ENCODE results near the gene NUP54.

NUP54 gene

DNA sequence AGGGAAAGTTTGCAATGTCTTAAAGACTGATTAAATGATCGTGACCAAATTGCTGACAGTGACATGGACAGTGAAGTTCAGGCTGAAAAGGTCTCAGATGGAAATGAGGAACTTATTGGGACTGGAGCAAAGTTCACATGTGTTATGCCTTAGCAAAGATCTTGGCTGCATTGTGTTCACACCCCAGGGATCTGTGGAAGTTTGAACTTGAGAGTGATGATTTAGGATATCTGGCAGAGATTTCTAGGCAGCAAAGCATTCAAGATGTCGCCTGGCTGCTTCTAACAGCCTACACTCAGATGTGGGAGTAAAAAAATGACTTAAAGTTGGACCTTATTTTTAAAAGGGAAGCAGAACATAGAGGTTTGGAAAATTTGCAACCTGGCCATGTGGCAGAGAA, 44.0 kb upstream of the NUP54 start:
- Histone ChIP-seq H3K79me2 (ENCODE audit: control insufficient read depth, insufficient read depth, low read length) (no peaks in the 10 kb centered on the region), H3K9ac (ENCODE audit: low read length) (no peak overlapping the region), H3K36me3 (ENCODE audit: control insufficient read depth, insufficient read depth, low read length) (no peaks in the 10 kb centered on the region), H3K4me1 (ENCODE audit: control insufficient read depth, low read depth, low read length) (no peaks in the 10 kb centered on the region), H3K18ac (ENCODE audit: low read length) (no peak overlapping the region), H2BK15ac (replicated peaks; ENCODE audit: low read depth) (no peak overlapping the region), H4K5ac (ENCODE audit: low read length) (no peak overlapping the region), H4K8ac (ENCODE audit: low read depth, low read length) (no peak overlapping the region), H3K23ac (ENCODE audit: low read length) (no peak overlapping the region), H3K27ac (ENCODE audit: low read depth, low read length) (no peak overlapping the region), H2AK5ac (ENCODE audit: low read length) (no peak overlapping the region), H3K27me3 (ENCODE audit: insufficient read depth, low read length, poor library complexity) (no peaks in the 10 kb centered on the region), H3K4ac (ENCODE audit: low read depth, low read length) (no peak overlapping the region), H3K79me1 (ENCODE audit: low read length) (no peaks in the 10 kb centered on the region), H2BK120ac (ENCODE audit: low read depth, low read length) (no peak overlapping the region), H3K4me2 (ENCODE audit: low read length) (no peak overlapping the region), H3K4me3 (ENCODE audit: low read length) (no peak overlapping the region), H2BK5ac (ENCODE audit: low read length) (no peak overlapping the region), H3K56ac (ENCODE audit: low read length) (no peak overlapping the region)
- WGBS (ENCODE audit: extremely low coverage, insufficient coverage, low lambda C conversion rate) = no CpG with 5 or more reads among the region's 2 CpGs
- no peak for DNase-seq

DNA sequence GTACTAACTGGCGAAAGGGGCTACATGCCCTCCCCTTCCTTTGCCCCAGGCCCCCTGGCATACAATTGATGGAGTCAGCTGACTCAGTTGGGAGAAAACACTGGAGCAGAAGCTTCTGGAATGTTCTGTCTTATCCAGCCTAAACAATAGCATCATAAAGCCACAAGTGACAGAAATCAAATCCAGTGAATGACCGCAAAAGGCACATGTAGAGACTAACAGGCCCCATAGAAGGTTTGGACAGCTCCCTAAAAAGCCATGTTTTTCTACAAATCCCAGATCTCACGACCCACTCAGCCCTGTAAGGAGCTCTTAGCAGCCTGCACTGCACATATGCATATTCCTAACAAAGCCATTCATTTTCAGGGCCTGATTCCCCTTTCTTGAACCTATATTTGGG, 40.4 kb upstream of the NUP54 start:
- no peaks in the 10 kb centered on the region for H3K79me2 ChIP-seq (ENCODE audit: control insufficient read depth, insufficient read depth, low read length)
- no peak overlapping the region for H3K4me3 ChIP-seq (ENCODE audit: low read length)
- no peaks in the 10 kb centered on the region for H3K4me1 ChIP-seq (ENCODE audit: control insufficient read depth, low read depth, low read length)
- no peak overlapping the region for H2BK5ac ChIP-seq (ENCODE audit: low read length)
- no peak overlapping the region for H3K23ac ChIP-seq (ENCODE audit: low read length)
- no peak overlapping the region for H3K4me2 ChIP-seq (ENCODE audit: low read length)
- no peak overlapping the region for H2AK5ac ChIP-seq (ENCODE audit: low read length)
- no CpG with 5 or more reads among the region's 3 CpGs for WGBS (ENCODE audit: extremely low coverage, insufficient coverage, low lambda C conversion rate)
- H3K4ac ChIP-seq (ENCODE audit: low read depth, low read length) = no peak overlapping the region
- H4K5ac ChIP-seq (ENCODE audit: low read length) = no peak overlapping the region
- no peak overlapping the region for H2BK15ac ChIP-seq (replicated peaks; ENCODE audit: low read depth)
- H3K79me1 ChIP-seq (ENCODE audit: low read length) = no peaks in the 10 kb centered on the region
- no peak overlapping the region for H3K56ac ChIP-seq (ENCODE audit: low read length)
- H3K27me3 ChIP-seq (ENCODE audit: insufficient read depth, low read length, poor library complexity) = no peaks in the 10 kb centered on the region
- H2BK120ac ChIP-seq (ENCODE audit: low read depth, low read length) = no peak overlapping the region
- H3K27ac ChIP-seq (ENCODE audit: low read depth, low read length) = no peak overlapping the region
- H4K8ac ChIP-seq (ENCODE audit: low read depth, low read length) = no peak overlapping the region
- no peaks in the 10 kb centered on the region for H3K36me3 ChIP-seq (ENCODE audit: control insufficient read depth, insufficient read depth, low read length)
- H3K18ac ChIP-seq (ENCODE audit: low read length) = no peak overlapping the region
- H3K9ac ChIP-seq (ENCODE audit: low read length) = no peak overlapping the region
- DNase-seq = peak; percentile 6

DNA sequence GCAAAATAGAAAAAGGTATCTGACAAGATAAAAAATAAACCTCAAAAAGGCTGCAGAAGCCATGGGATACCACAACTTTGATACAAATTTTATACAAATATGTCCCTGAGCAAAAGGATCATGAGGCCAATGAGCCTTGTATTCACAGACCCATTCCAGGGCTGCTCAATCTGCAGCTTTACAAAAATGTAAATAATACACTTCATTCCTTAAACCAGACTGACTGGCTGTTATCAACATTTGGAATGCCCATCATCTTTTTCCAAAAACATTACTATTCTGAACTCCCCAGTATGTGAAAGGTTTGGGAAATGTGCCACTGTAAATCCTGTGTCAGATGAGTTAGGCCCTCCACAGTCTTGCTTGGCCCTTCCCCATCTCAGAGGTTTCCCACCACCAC, 40.0 kb upstream of the NUP54 start:
- no peak overlapping the region for H2AK5ac ChIP-seq (ENCODE audit: low read length)
- no peaks in the 10 kb centered on the region for H3K36me3 ChIP-seq (ENCODE audit: control insufficient read depth, insufficient read depth, low read length)
- H4K5ac ChIP-seq (ENCODE audit: low read length) = no peak overlapping the region
- H3K4ac ChIP-seq (ENCODE audit: low read depth, low read length) = no peak overlapping the region
- no peak overlapping the region for H4K8ac ChIP-seq (ENCODE audit: low read depth, low read length)
- no peak overlapping the region for H3K4me2 ChIP-seq (ENCODE audit: low read length)
- H3K18ac ChIP-seq (ENCODE audit: low read length) = no peak overlapping the region
- H3K79me1 ChIP-seq (ENCODE audit: low read length) = no peaks in the 10 kb centered on the region
- no peak for DNase-seq
- H3K23ac ChIP-seq (ENCODE audit: low read length) = no peak overlapping the region
- H3K9ac ChIP-seq (ENCODE audit: low read length) = no peak overlapping the region
- no peaks in the 10 kb centered on the region for H3K79me2 ChIP-seq (ENCODE audit: control insufficient read depth, insufficient read depth, low read length)
- H3K4me3 ChIP-seq (ENCODE audit: low read length) = no peak overlapping the region
- no peaks in the 10 kb centered on the region for H3K4me1 ChIP-seq (ENCODE audit: control insufficient read depth, low read depth, low read length)
- H3K56ac ChIP-seq (ENCODE audit: low read length) = no peak overlapping the region
- no peak overlapping the region for H2BK120ac ChIP-seq (ENCODE audit: low read depth, low read length)
- no peak overlapping the region for H3K27ac ChIP-seq (ENCODE audit: low read depth, low read length)
- H2BK15ac ChIP-seq (replicated peaks; ENCODE audit: low read depth) = no peak overlapping the region
- no peaks in the 10 kb centered on the region for H3K27me3 ChIP-seq (ENCODE audit: insufficient read depth, low read length, poor library complexity)
- no peak overlapping the region for H2BK5ac ChIP-seq (ENCODE audit: low read length)

DNA sequence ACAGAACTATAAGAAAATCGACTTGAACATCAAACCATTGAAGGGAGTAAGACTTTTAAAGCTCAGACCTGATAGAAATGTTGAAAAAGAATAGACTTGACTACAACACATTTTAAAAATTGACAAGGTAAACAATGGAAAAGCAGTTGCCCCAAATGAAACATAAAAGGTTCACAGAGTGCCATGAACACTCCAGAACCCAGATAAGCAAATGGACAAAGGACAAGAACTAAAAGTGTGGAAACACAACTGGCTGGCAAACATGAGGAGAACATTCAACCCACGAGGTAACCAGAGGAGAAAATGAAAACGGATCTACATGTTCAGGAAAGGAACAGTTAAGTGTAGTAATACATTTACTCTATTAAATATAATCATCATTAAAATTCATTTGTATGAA, 39.0 kb upstream of the NUP54 start:
- Histone ChIP-seq H3K9ac (ENCODE audit: low read length) (no peak overlapping the region), H4K5ac (ENCODE audit: low read length) (no peak overlapping the region), H2AK5ac (ENCODE audit: low read length) (no peak overlapping the region), H2BK15ac (replicated peaks; ENCODE audit: low read depth) (no peak overlapping the region), H4K8ac (ENCODE audit: low read depth, low read length) (no peak overlapping the region), H3K18ac (ENCODE audit: low read length) (no peak overlapping the region), H3K27ac (ENCODE audit: low read depth, low read length) (no peak overlapping the region), H3K4me3 (ENCODE audit: low read length) (no peak overlapping the region), H3K4me1 (ENCODE audit: control insufficient read depth, low read depth, low read length) (no peaks in the 10 kb centered on the region), H3K79me2 (ENCODE audit: control insufficient read depth, insufficient read depth, low read length) (no peaks in the 10 kb centered on the region), H3K4ac (ENCODE audit: low read depth, low read length) (no peak overlapping the region), H3K23ac (ENCODE audit: low read length) (no peak overlapping the region), H2BK120ac (ENCODE audit: low read depth, low read length) (no peak overlapping the region), H3K36me3 (ENCODE audit: control insufficient read depth, insufficient read depth, low read length) (no peaks in the 10 kb centered on the region), H3K27me3 (ENCODE audit: insufficient read depth, low read length, poor library complexity) (no peaks in the 10 kb centered on the region), H2BK5ac (ENCODE audit: low read length) (no peak overlapping the region), H3K79me1 (ENCODE audit: low read length) (no peaks in the 10 kb centered on the region), H3K56ac (ENCODE audit: low read length) (no peak overlapping the region), H3K4me2 (ENCODE audit: low read length) (no peak overlapping the region)
- WGBS (ENCODE audit: extremely low coverage, insufficient coverage, low lambda C conversion rate) = no CpG with 5 or more reads among the region's 3 CpGs
- DNase-seq = no peak

DNA sequence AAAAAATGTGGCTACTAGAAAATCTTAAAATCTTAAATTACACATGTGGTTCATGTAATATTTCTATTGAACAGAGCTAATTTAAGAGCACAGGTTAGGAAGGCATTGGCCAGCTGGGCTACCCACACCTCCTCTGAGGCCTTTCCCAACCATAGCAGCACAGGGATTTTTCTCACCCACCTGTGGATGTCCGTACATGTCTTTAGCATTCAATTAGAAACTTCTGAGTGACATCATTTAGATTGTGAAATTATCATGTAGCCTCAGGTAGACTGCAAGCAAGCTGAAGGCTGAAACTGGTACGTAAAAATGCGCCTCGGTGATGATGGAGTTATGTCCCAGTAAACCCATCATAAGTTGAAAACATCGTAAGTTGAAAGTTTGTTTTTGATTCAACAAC, 34.3 kb upstream of the NUP54 start:
- no peak overlapping the region for H4K5ac ChIP-seq (ENCODE audit: low read length)
- H3K36me3 ChIP-seq (ENCODE audit: control insufficient read depth, insufficient read depth, low read length) = no peaks in the 10 kb centered on the region
- no peak overlapping the region for H4K8ac ChIP-seq (ENCODE audit: low read depth, low read length)
- H2BK120ac ChIP-seq (ENCODE audit: low read depth, low read length) = no peak overlapping the region
- no peaks in the 10 kb centered on the region for H3K4me1 ChIP-seq (ENCODE audit: control insufficient read depth, low read depth, low read length)
- H3K18ac ChIP-seq (ENCODE audit: low read length) = no peak overlapping the region
- H3K4ac ChIP-seq (ENCODE audit: low read depth, low read length) = no peak overlapping the region
- H3K23ac ChIP-seq (ENCODE audit: low read length) = no peak overlapping the region
- no peaks in the 10 kb centered on the region for H3K79me2 ChIP-seq (ENCODE audit: control insufficient read depth, insufficient read depth, low read length)
- H2AK5ac ChIP-seq (ENCODE audit: low read length) = no peak overlapping the region
- no peak overlapping the region for H3K4me2 ChIP-seq (ENCODE audit: low read length)
- H3K27me3 ChIP-seq (ENCODE audit: insufficient read depth, low read length, poor library complexity) = no peaks in the 10 kb centered on the region
- H2BK5ac ChIP-seq (ENCODE audit: low read length) = no peak overlapping the region
- H2BK15ac ChIP-seq (replicated peaks; ENCODE audit: low read depth) = no peak overlapping the region
- no peak for DNase-seq
- H3K4me3 ChIP-seq (ENCODE audit: low read length) = no peak overlapping the region
- H3K56ac ChIP-seq (ENCODE audit: low read length) = no peak overlapping the region
- H3K79me1 ChIP-seq (ENCODE audit: low read length) = no peaks in the 10 kb centered on the region
- no peak overlapping the region for H3K9ac ChIP-seq (ENCODE audit: low read length)
- no CpG with 5 or more reads among the region's 5 CpGs for WGBS (ENCODE audit: extremely low coverage, insufficient coverage, low lambda C conversion rate)
- no peak overlapping the region for H3K27ac ChIP-seq (ENCODE audit: low read depth, low read length)

DNA sequence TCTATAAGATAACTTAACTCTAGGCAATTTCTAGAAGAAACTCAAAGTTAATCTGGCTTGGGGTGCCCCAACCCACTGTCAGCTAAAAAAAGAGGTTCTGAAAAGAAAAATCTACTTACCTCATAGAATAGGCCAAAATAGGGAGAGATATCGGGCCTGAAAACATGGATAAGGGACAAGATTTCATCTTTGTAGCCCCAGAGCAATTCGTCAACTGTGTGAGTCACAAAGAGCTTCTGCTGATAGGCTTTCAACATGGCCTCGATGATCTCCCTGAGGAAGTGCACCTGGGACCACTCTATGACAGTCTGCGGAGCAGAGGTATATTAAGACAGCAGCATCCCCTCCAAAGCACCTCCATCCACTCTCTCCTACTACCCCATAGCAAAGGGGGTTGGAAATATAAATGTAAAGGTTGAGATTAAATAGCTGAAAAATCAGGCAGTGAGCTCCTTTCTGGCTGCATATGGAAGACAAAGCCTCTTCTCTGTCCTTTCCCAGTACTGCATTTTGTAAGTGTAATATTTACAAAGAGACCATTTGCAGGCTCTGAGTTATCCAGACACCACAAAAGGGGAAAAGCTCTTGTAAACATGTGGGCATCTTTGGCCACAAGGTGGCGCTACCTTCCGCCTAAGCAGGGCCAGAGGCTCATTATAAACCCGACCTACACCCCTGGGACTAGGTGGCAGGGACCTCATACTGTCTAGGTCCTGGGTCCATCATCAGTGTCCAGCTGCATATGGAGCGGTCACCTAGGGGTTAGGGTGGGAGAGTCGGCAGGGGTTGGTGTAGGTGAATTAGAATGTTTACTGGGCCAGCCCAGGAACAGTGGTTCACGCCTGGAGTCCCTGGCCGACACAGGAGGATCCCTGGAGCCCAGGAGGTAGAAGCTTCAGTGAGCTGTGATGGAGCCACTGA, 31.5 kb upstream of the NUP54 start:
- Histone ChIP-seq H3K27ac (ENCODE audit: low read depth, low read length) (no peak overlapping the region), H4K8ac (ENCODE audit: low read depth, low read length) (no peak overlapping the region), H3K4me3 (ENCODE audit: low read length) (no peak overlapping the region), H4K5ac (ENCODE audit: low read length) (no peak overlapping the region), H2AK5ac (ENCODE audit: low read length) (no peak overlapping the region), H3K4me2 (ENCODE audit: low read length) (no peak overlapping the region), H2BK120ac (ENCODE audit: low read depth, low read length) (no peak overlapping the region), H3K27me3 (ENCODE audit: insufficient read depth, low read length, poor library complexity) (no peaks in the 10 kb centered on the region), H2BK15ac (replicated peaks; ENCODE audit: low read depth) (no peak overlapping the region), H3K56ac (ENCODE audit: low read length) (no peak overlapping the region), H3K79me2 (ENCODE audit: control insufficient read depth, insufficient read depth, low read length) (no peaks in the 10 kb centered on the region), H2BK5ac (ENCODE audit: low read length) (no peak overlapping the region), H3K4me1 (ENCODE audit: control insufficient read depth, low read depth, low read length) (no peaks in the 10 kb centered on the region), H3K79me1 (ENCODE audit: low read length) (no peaks in the 10 kb centered on the region), H3K23ac (ENCODE audit: low read length) (no peak overlapping the region), H3K36me3 (ENCODE audit: control insufficient read depth, insufficient read depth, low read length) (no peaks in the 10 kb centered on the region), H3K9ac (ENCODE audit: low read length) (no peak overlapping the region), H3K4ac (ENCODE audit: low read depth, low read length) (no peak overlapping the region), H3K18ac (ENCODE audit: low read length) (no peak overlapping the region)
- peak; percentile 85 for DNase-seq
- no CpG with 5 or more reads among the region's 11 CpGs for WGBS (ENCODE audit: extremely low coverage, insufficient coverage, low lambda C conversion rate)

All from mesendoderm (in vitro differentiated cells).